HepG2 (cell line): ENCODE measurements around the gene BCAS1. TPM values are rescaled to one million over a fixed set of nuclear protein-coding genes. Genes with fewer than 3 reads are reported as not detected.

Experiments
- CAMTA2 ChIP-seq: sonication (generic); formaldehyde crosslinking; IDR thresholded peaks from 2 replicates; pipeline ENCODE4 v1.4.0; 2020; ENCODE audit warnings: mild to moderate bottlenecking, missing genetic modification reagents, borderline replicate concordance
- CREBL2 ChIP-seq: sonication (generic); formaldehyde crosslinking; IDR thresholded peaks from 2 replicates; pipeline ENCODE4 v1.8.1; 2023; ENCODE audit warnings: missing genetic modification reagents, mild to moderate bottlenecking, borderline replicate concordance
- CSRNP1 ChIP-seq: sonication (generic); formaldehyde crosslinking; IDR thresholded peaks from 2 replicates; pipeline ENCODE4 v1.8.1; 2023; ENCODE audit warnings: mild to moderate bottlenecking, missing genetic modification reagents
- EP300 ChIP-seq, 3 experiments: sonication (generic) in 1 of 3; formaldehyde crosslinking in 1 of 3; IDR thresholded peaks; 2 replicates each; pipeline versions ENCODE4 v1.5.1 to v1.6.1; 2011 to 2020; ENCODE audit warnings: low read depth in 2 of 3, low read length in 2 of 3, borderline replicate concordance in 1 of 3, improper control_type of control experiment in 1 of 3, mild to moderate bottlenecking in 1 of 3, missing genetic modification reagents in 1 of 3, moderate library complexity in 1 of 3
- GATA4 ChIP-seq: sonication (generic); IDR thresholded peaks from 2 replicates; pipeline ENCODE4 v1.6.1; 2016; ENCODE audit warnings: antibody characterized with exemption, low read depth, borderline replicate concordance
- ISX ChIP-seq: sonication (generic); formaldehyde crosslinking; conservative IDR thresholded peaks from 2 replicates; pipeline ENCODE4 v1.5.0; 2020; ENCODE audit warnings: missing genetic modification reagents
- MED8 ChIP-seq: sonication (generic); formaldehyde crosslinking; IDR thresholded peaks from 2 replicates; pipeline ENCODE4 v1.8.1; 2023; ENCODE audit warnings: mild to moderate bottlenecking, missing genetic modification reagents; ENCODE audit not compliant: insufficient replicate concordance
- MEF2D ChIP-seq: sonication (generic); formaldehyde crosslinking; IDR thresholded peaks from 2 replicates; pipeline ENCODE4 v1.5.1; 2020; ENCODE audit warnings: mild to moderate bottlenecking, missing genetic modification reagents
- RBM22 ChIP-seq: fragments of 200-400 bp; formaldehyde crosslinking; optimal IDR thresholded peaks from 2 replicates; pipeline ENCODE3; 2017; ENCODE audit warnings: mild to moderate bottlenecking, low read length, moderate library complexity
- RBM39 ChIP-seq: fragments of 200-400 bp; formaldehyde crosslinking; IDR thresholded peaks from one replicate; pipeline ENCODE4 v1.6.1; 2018; ENCODE audit warnings: antibody characterized with exemption, mild to moderate bottlenecking, low read depth, low read length; ENCODE audit not compliant: poor library complexity, severe bottlenecking
- SOX6 ChIP-seq, 2 experiments: fragments of 450-650 bp in 1 of 2; sonication (generic) in 1 of 2; formaldehyde crosslinking in 1 of 2; IDR thresholded peaks; 2 replicates each; pipeline versions ENCODE4 v1.4.0 to v1.6.1; 2017 to 2020; ENCODE audit warnings: antibody characterized with exemption in 1 of 2, mild to moderate bottlenecking in 1 of 2, missing genetic modification reagents in 1 of 2
- SPEN ChIP-seq: sonication (generic); formaldehyde crosslinking; IDR thresholded peaks from 2 replicates; pipeline ENCODE4 v1.5.1; 2020; ENCODE audit warnings: low read depth, mild to moderate bottlenecking, missing genetic modification reagents
- STAT5B ChIP-seq: sonication (generic); formaldehyde crosslinking; IDR thresholded peaks from 2 replicates; pipeline ENCODE4 v1.4.0; 2020; ENCODE audit warnings: missing genetic modification reagents
- TAF15 ChIP-seq: fragments of 200-400 bp; formaldehyde crosslinking; IDR thresholded peaks from one replicate; pipeline ENCODE4 v1.6.1; 2018; ENCODE audit warnings: mild to moderate bottlenecking, low read depth, low read length; ENCODE audit not compliant: poor library complexity, severe bottlenecking
- TCF7L2 ChIP-seq: IDR thresholded peaks from 2 replicates; pipeline ENCODE4 v1.6.1; 2011; ENCODE audit warnings: mild to moderate bottlenecking, low read depth, low read length, moderate library complexity
- THAP11 ChIP-seq: IDR thresholded peaks from 2 replicates; pipeline ENCODE4 v1.6.1; 2016; ENCODE audit warnings: missing biosample characterization, missing genetic modification reagents
- USF2 ChIP-seq, 2 experiments: sonication (generic) in 1 of 2; formaldehyde crosslinking in 1 of 2; IDR thresholded peaks; 2 replicates each; pipeline versions ENCODE4 v1.5.1 to v1.6.1; 2011 to 2020; ENCODE audit warnings: borderline replicate concordance in 1 of 2, low read depth in 1 of 2, low read length in 1 of 2, mild to moderate bottlenecking in 1 of 2, missing genetic modification reagents in 1 of 2, moderate library complexity in 1 of 2
- XBP1 ChIP-seq: sonication (generic); formaldehyde crosslinking; IDR thresholded peaks from 2 replicates; pipeline ENCODE4 v1.5.0; 2020; ENCODE audit warnings: missing genetic modification reagents
- XRCC5 ChIP-seq: fragments of 200-400 bp; formaldehyde crosslinking; optimal IDR thresholded peaks from 2 replicates; pipeline ENCODE3; 2017; ENCODE audit warnings: mild to moderate bottlenecking, low read length
- ZBTB46 ChIP-seq: sonication (generic); formaldehyde crosslinking; IDR thresholded peaks from 2 replicates; pipeline ENCODE4 v1.4.0; 2020; ENCODE audit warnings: mild to moderate bottlenecking, missing genetic modification reagents, borderline replicate concordance
- ZNF264 ChIP-seq: sonication (generic); formaldehyde crosslinking; IDR thresholded peaks from 2 replicates; pipeline ENCODE4 v1.4.0; 2020; ENCODE audit warnings: missing genetic modification reagents
- ZNF615 ChIP-seq: sonication (generic); formaldehyde crosslinking; IDR thresholded peaks from 2 replicates; pipeline ENCODE4 v1.5.0; 2020; ENCODE audit warnings: mild to moderate bottlenecking, missing genetic modification reagents, borderline replicate concordance
- ZNF7 ChIP-seq: IDR thresholded peaks from 2 replicates; pipeline ENCODE4 v1.6.1; 2016; ENCODE audit warnings: missing biosample characterization, missing genetic modification reagents
- ZSCAN25 ChIP-seq: sonication (generic); formaldehyde crosslinking; IDR thresholded peaks from 2 replicates; pipeline ENCODE4 v1.8.0; 2022; ENCODE audit warnings: mild to moderate bottlenecking, missing genetic modification reagents
- polyA plus RNA-seq, 8 experiments: library from polyadenylated mRNA; depleted of rRNA in 3 of 8; stranded (reverse) in 7 of 8; unstranded in 1 of 8; fragments of >200 nt; fragmentation: Illumina TruSeq in 4 of 8; extraction: Trizol in 4 of 8; gene quantifications; 2 replicates each; pipeline versions ENCODE4 v1.2.1 to v1.2.3, GENCODE V29; 2011 to 2016; ENCODE audit warnings: low read depth in 4 of 8, missing spikeins in 1 of 8, mixed read lengths in 1 of 8; ENCODE audit not compliant: insufficient read depth in 1 of 8
- total RNA-seq, 5 experiments: library from RNA; depleted of rRNA; stranded (reverse); fragments of >200 nt; fragmentation: Illumina TruSeq; extraction: Trizol; gene quantifications; 2 replicates each; pipeline ENCODE4 v1.2.3, GENCODE V29; 2016; ENCODE audit warnings: low read depth in 1 of 5

BCAS1 gene
- total and polyA plus RNA-seq, 2 of the 13 experiments (the other 11 are each of a cell fraction or from before 2014, with no cell fraction given), result 0.55 to 0.91 TPM

GRCh38 chr20:54067606-54068174 is 2.7 kb downstream of the BCAS1 start (continued):
- TF ChIP-seq RBM22 (no peak), USF2 (IDR thresholded peaks at IDR 0.05; ENCODE audit: low read depth, low read length) (no peak), USF2 (CRISPR knock-in tag; IDR thresholded peaks at IDR 0.05; ENCODE audit: borderline replicate concordance) (no peak), THAP11 (CRISPR knock-in tag) (peak; percentile 78), CSRNP1 (CRISPR knock-in tag) (no peak), GATA4 (no peak), ZNF7 (CRISPR knock-in tag) (peak; percentile 95), RBM39 (no peak), SOX6 (IDR thresholded peaks at IDR 0.05) (no peak), SOX6 (CRISPR knock-in tag; IDR thresholded peaks at IDR 0.05) (peak; percentile 97), MEF2D (CRISPR knock-in tag) (peak; percentile 89), EP300 (IDR thresholded peaks at IDR 0.05; ENCODE audit: low read depth in 2 of 2, low read length in 2 of 2) (peak; percentile 89 to 92), EP300 (CRISPR knock-in tag; IDR thresholded peaks at IDR 0.05; ENCODE audit: borderline replicate concordance) (peak; percentile 95), XRCC5 (peak; percentile 91), ZNF264 (CRISPR knock-in tag) (0 out of 2 replicates have a peak, but pooled peaks have one; percentile 63), ZBTB46 (CRISPR knock-in tag) (no peak), ISX (no peak), ZNF615 (CRISPR knock-in tag) (no peak), SPEN (peak; percentile 80), MED8 (no peak), STAT5B (CRISPR knock-in tag) (no peak; the same call in 1 of the 2 replicates), XBP1 (CRISPR knock-in tag) (no peak; the same call in 1 of the 2 replicates), TAF15 (no peak), CREBL2 (no peak), ZSCAN25 (CRISPR knock-in tag) (no peak), TCF7L2 (no peak), CAMTA2 (CRISPR knock-in tag) (peak; percentile 39; the same call in 1 of the 2 replicates)
